GM12801 (cell line): ENCODE results near the gene PABPC1L.

Experiments
- CTCF ChIP-seq: IDR thresholded peaks from one replicate; pipeline ENCODE4 v1.5.1; 2011; ENCODE audit warnings: control low read depth; ENCODE audit not compliant: insufficient read length; ENCODE audit errors: extremely low read depth

The PABPC1L gene

GRCh38 chr20:44959638-44960102 is 49.8 kb downstream of the PABPC1L start:
- no peak for TF ChIP-seq CTCF

DNA sequence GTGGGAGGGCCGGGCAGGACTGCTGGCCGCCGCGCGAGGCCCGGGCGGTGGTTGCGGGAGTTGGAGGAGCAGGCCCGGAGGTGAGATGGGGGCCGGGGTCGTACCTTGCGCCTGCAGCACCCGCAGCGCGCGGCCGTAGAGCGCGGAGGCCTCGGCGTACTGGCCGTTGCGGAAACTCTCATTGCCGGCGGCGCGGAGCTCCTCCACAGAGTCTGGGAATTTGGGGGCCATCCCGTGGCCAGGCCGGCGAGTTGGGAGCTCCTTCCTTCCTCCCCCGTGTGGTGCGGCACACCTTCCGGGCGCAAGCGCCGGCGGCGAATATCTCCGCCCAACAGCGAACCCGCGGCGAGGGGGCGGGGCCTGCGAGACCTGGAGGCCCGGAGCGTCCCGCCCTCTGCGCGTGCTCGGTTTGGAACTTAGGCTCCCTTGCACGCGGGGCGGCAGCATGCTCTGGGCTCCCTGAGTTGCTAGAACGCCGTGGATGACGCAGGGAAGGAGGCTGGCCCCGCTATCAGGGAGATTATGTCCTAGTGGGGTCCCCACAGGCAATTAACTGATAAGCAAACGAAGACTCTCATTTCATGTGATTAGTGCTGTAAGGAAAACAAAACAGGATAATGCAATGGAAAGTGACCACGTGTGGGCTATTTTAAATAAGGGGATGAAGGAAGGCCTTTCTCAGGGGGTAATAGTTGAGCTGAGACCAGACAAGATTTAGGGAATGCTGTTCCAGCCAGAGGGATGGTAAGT is 50.4 kb downstream of the PABPC1L start, which contains the start of gene TOMM34:
TOMM34 (minus strand) TSS at position 295 of the 750 bp plus-strand sequence; CDS start at position 231, 64 bp downstream.
- no peak for TF ChIP-seq CTCF

DNA sequence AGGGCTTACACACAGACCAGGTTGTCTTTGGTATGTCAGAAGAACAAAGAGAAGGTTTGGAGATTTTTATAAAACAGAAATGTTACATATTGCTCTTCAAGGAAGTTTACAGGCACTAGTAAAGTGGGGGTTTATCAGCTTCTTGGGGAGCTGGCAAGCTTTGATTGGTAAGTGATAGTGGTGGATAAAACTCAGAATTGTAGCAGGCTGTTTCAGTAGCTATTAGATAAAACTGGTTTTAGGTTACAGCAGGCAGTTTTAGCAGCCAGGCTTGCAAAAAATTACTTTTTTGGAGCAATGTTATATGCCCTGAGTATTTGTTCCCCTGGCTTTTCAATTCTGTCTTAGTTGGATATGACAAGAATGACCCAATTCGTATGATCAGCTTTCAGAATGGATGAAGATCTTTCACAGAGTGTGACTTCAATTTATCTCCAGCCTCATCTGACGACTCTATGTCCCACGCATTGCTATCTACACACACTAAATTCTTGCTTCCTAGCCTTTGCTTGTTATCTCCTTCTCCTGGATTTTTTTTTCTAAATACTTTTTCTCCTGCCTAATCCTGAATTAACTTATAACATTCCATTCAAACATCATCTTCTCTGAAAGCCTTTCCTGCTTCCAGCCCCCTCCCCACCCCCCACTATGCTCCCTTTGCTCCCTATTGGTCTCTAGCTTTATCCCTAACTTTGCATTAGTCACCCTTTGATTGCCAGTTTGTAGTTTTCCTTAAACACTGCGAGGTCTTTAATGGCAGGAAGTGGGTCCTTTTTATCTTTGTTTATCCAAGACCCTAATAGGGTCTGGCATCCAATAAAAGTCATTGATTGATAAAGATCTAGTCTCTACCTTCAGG is 51.4 kb downstream of the PABPC1L start:
- no peak for TF ChIP-seq CTCF

GRCh38 chr20:44961870-44962267 is 52.0 kb downstream of the PABPC1L start:
- no peak for TF ChIP-seq CTCF

- no peak for TF ChIP-seq CTCF
These were observed 52.6 kb downstream of the PABPC1L start for GRCh38 chr20:44962483-44962882.

- no peak for TF ChIP-seq CTCF
These were observed 53.7 kb downstream of the PABPC1L start for GRCh38 chr20:44963325-44964215.
